Adipocyte (in vitro differentiated cells): ENCODE data around the gene FSCN2.

Source experiments
- DNase-seq: peaks from one replicate; pipeline ENCODE4 v3.0.0-alpha.2; 2015; ENCODE audit warnings: low read depth
- H3K27me3 ChIP-seq: replicated peaks from 2 replicates; pipeline ENCODE4 v1.7.0; 2013; ENCODE audit warnings: mild to moderate bottlenecking, low read length, moderate library complexity; ENCODE audit not compliant: control insufficient read depth, insufficient read depth
- H3K36me3 ChIP-seq: 2 replicates; pipeline ENCODE4 v1.7.0; 2013; ENCODE audit warnings: low read length, mild to moderate bottlenecking, moderate library complexity; ENCODE audit not compliant: control insufficient read depth, insufficient read depth, severe bottlenecking
- H3K4me1 ChIP-seq: 2 replicates; pipeline ENCODE4 v1.7.0; 2013; ENCODE audit warnings: mild to moderate bottlenecking, low read length, moderate library complexity; ENCODE audit not compliant: control insufficient read depth, insufficient read depth
- H3K4me3 ChIP-seq: 2 replicates; pipeline ENCODE4 v1.7.0; 2013; ENCODE audit warnings: mild to moderate bottlenecking, low read length, moderate library complexity
- H3K9ac ChIP-seq: 2 replicates; pipeline ENCODE4 v1.7.0; 2013; ENCODE audit warnings: mild to moderate bottlenecking, low read length, moderate library complexity
- H3K9me3 ChIP-seq: 2 replicates; pipeline ENCODE4 v1.7.0; 2013; ENCODE audit warnings: mild to moderate bottlenecking, low read length, moderate library complexity; ENCODE audit not compliant: control insufficient read depth

The FSCN2 gene

GRCh38 chr17:81550830-81551457 is 22.8 kb downstream of the FSCN2 start:
- Histone ChIP-seq H3K36me3 (peaks cover 40% of the 10 kb centered on the region), H3K4me3 (peak overlapping the region; percentile 93), H3K27me3 (no peaks in the 10 kb centered on the region), H3K9me3 (no peaks in the 10 kb centered on the region), H3K9ac (peak overlapping the region; percentile 92), H3K4me1 (peaks cover 26% of the 10 kb centered on the region)
- no peak for DNase-seq

GRCh38 chr17:81551458-81552243 is 23.5 kb downstream of the FSCN2 start:
- peak; percentile 40 for DNase-seq
- Histone ChIP-seq H3K9me3 (no peaks in the 10 kb centered on the region), H3K4me3 (peak overlapping the region; percentile 93), H3K27me3 (no peaks in the 10 kb centered on the region), H3K4me1 (peaks cover 33% of the 10 kb centered on the region), H3K36me3 (peaks cover 39% of the 10 kb centered on the region), H3K9ac (peak overlapping the region; percentile 92)

GRCh38 chr17:81552244-81553017 is 24.3 kb downstream of the FSCN2 start, which contains the start of gene FAAP100:
Gene FAAP100, minus strand, starts transcription at chr17:81552353. Its CDS starts 23 bp downstream, at chr17:81552330.
- no peaks in the 10 kb centered on the region for H3K27me3 ChIP-seq
- DNase-seq, result peak; percentile 93
- peak within 1 kb of the TSS; percentile 93 for H3K4me3 ChIP-seq
- H3K9ac ChIP-seq, result peak within 1 kb of the TSS; percentile 92
- H3K4me1 ChIP-seq, result peaks cover 34% of the 10 kb centered on the region
- H3K9me3 ChIP-seq, result no peaks in the 10 kb centered on the region
- H3K36me3 ChIP-seq, result peaks cover 39% of the 10 kb centered on the region

GRCh38 chr17:81553018-81553615 is 24.9 kb downstream of the FSCN2 start:
- Histone ChIP-seq H3K9ac (peak overlapping the region; percentile 92), H3K27me3 (no peaks in the 10 kb centered on the region), H3K9me3 (no peaks in the 10 kb centered on the region), H3K4me1 (peaks cover 34% of the 10 kb centered on the region), H3K36me3 (peaks cover 40% of the 10 kb centered on the region), H3K4me3 (peak overlapping the region; percentile 93)
- peak; percentile 86 for DNase-seq

- DNase-seq, result no peak
- Histone ChIP-seq H3K4me3 (peak overlapping the region; percentile 93), H3K36me3 (peaks cover 41% of the 10 kb centered on the region), H3K4me1 (peaks cover 34% of the 10 kb centered on the region), H3K9me3 (no peaks in the 10 kb centered on the region), H3K9ac (peak overlapping the region; percentile 92), H3K27me3 (no peaks in the 10 kb centered on the region)
These were observed 25.5 kb downstream of the FSCN2 start for GRCh38 chr17:81553616-81554181.

- DNase-seq, result no peak
- Histone ChIP-seq H3K36me3 (peaks cover 48% of the 10 kb centered on the region), H3K4me1 (peaks cover 32% of the 10 kb centered on the region), H3K4me3 (no peak overlapping the region), H3K9me3 (no peaks in the 10 kb centered on the region), H3K9ac (no peak overlapping the region), H3K27me3 (no peaks in the 10 kb centered on the region)
These were observed 28.1 kb downstream of the FSCN2 start for GRCh38 chr17:81556175-81556691.

- H3K36me3 ChIP-seq, result peaks cover 54% of the 10 kb centered on the region
- no peaks in the 10 kb centered on the region for H3K27me3 ChIP-seq
- no peaks in the 10 kb centered on the region for H3K9me3 ChIP-seq
- peaks cover 35% of the 10 kb centered on the region for H3K4me1 ChIP-seq
- no peak overlapping the region for H3K9ac ChIP-seq
- H3K4me3 ChIP-seq, result no peak overlapping the region
- DNase-seq, result no peak
These were observed 28.7 kb downstream of the FSCN2 start for GRCh38 chr17:81556863-81557262.

- no peak for DNase-seq
- no peaks in the 10 kb centered on the region for H3K27me3 ChIP-seq
- no peak overlapping the region for H3K4me3 ChIP-seq
- H3K36me3 ChIP-seq, result peaks cover 61% of the 10 kb centered on the region
- H3K4me1 ChIP-seq, result peaks cover 37% of the 10 kb centered on the region
- no peak overlapping the region for H3K9ac ChIP-seq
- H3K9me3 ChIP-seq, result no peaks in the 10 kb centered on the region
These were observed 29.3 kb downstream of the FSCN2 start for GRCh38 chr17:81557276-81558114.

- H3K36me3 ChIP-seq, result peaks cover 64% of the 10 kb centered on the region
- no peaks in the 10 kb centered on the region for H3K27me3 ChIP-seq
- no peaks in the 10 kb centered on the region for H3K9me3 ChIP-seq
- DNase-seq, result no peak
- no peak overlapping the region for H3K9ac ChIP-seq
- H3K4me3 ChIP-seq, result no peak overlapping the region
- H3K4me1 ChIP-seq, result peaks cover 34% of the 10 kb centered on the region
These were observed 29.9 kb downstream of the FSCN2 start for GRCh38 chr17:81558115-81558468.
